Body of pancreas (tissue), 4 donors: ENCODE data around the gene GSE1. TPM values are rescaled to one million over a fixed set of nuclear protein-coding genes. Genes with fewer than 3 reads are reported as not detected.
A peak's percentile ranks its signal among the peaks of the same experiment; 100 is the strongest.

Source experiments
- ATAC-seq: fragments of 150-250 bp; one replicate; pipeline ENCODE4 v1.9.1; 2016
- DNase-seq, 4 donors: peaks; one replicate each; pipeline ENCODE4 v3.0.0-alpha.2; 2019
- H3K27ac ChIP-seq, 4 donors: fragments of 200-600 bp; sonication (generic); 1 replicate in 3 of 4; 2 replicates in 1 of 4; pipeline versions ENCODE4 v1.5.1 to v1.6.1; 2016 to 2019; ENCODE audit warnings: mild to moderate bottlenecking in 1 of 4, mixed read lengths in 1 of 4, moderate library complexity in 1 of 4
- H3K27me3 ChIP-seq, 2 donors: fragments of 200-600 bp; sonication (generic); one replicate each; pipeline ENCODE4 v1.6.0; 2016; ENCODE audit warnings: mild to moderate bottlenecking in 1 of 2
- H3K36me3 ChIP-seq, 2 donors: fragments of 200-600 bp; sonication (generic); replicated peaks in 1 of 2; 2 replicates each; pipeline ENCODE4 v1.5.1; 2016; ENCODE audit warnings: low read depth in 2 of 2; ENCODE audit not compliant: insufficient read depth in 1 of 2
- H3K4me1 ChIP-seq: fragments of 200-600 bp; sonication (generic); one replicate; pipeline ENCODE4 v1.6.0; 2016
- H3K4me3 ChIP-seq, 2 donors: fragments of 200-600 bp; sonication (generic); 1 replicate in 1 of 2; 2 replicates in 1 of 2; pipeline ENCODE4 v1.5.1; 2016 to 2019
- H3K9me3 ChIP-seq, 3 donors: fragments of 200-600 bp; sonication (generic); 1 replicate in 2 of 3; 2 replicates in 1 of 3; pipeline ENCODE4 v1.5.1; 2016
- POLR2A ChIP-seq, 3 donors: fragments of 450-650 bp; IDR thresholded peaks; one replicate each; pipeline ENCODE4 v1.6.1; 2016; ENCODE audit warnings: antibody characterized with exemption in 3 of 3, mild to moderate bottlenecking in 2 of 3
- WGBS, 2 donors: methylation state at CpG; one replicate each; pipeline ENCODE4 v1.1.5; 2017; 5-methylcytosine and 5-hydroxymethylcytosine counted together
- intact Hi-C: fragments of 100-400 bp; cut with DNase I; formaldehyde crosslinking; loops from one replicate; pipeline ENCODE4 v1.15.1; 2023
- total RNA-seq, 2 donors: library from RNA; depleted of rRNA; stranded (reverse); fragments of >200 nt; gene quantifications; one replicate each; pipeline ENCODE4 v1.1.0, GENCODE V29; 2016
- TF ChIP-seq, protein P1 (sequence below), 7 experiments: fragments of 450-650 bp in 4 of 7; fragments of 200-600 bp in 3 of 7; sonication (generic) in 3 of 7; IDR thresholded peaks; one replicate each; pipeline ENCODE4 v1.5.1; 2016 to 2019; ENCODE audit warnings: antibody characterized with exemption in 7 of 7

Gene GSE1
- total RNA-seq, 2 donors from 2014 or later: 76.5 to 221 TPM

DNA sequence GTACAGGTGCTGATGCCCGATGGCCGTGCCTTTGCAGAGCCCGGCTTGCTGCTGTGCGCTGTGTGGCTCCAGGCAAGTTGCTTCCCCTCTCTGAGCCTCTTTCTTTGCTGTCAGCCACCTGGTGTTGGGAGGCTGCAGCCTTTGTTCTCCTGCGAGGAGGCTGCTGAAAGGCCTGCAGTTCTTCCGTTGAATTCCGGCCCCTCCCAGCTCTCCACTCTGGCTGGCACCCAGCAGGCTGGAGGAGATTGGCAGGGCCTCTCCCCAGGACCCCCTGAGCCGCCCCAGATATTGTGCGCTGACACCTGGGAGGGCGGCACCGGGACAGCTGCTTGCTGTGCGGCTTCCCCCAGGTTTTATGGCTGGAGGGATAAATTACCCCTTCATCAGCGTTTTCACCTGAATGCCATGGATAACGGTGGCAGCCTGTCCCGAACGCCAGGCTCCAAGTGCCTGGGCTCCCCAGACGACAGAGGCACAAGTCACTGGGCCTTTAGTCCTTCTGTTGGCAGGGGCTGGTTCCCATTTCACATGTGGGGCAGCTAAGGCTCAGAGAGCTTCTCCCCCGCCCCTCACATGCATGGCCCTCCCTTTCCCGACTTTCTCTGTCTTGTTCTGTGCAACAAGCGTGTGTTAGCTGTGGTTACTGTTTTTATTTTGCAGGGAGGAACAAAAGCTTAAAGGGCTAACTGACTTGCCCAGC lies 35.1 kb upstream of the GSE1 start:
- DNase-seq: no peak
- TF ChIP-seq POLR2A (IDR thresholded peaks at IDR 0.05): no peak
- TF ChIP-seq, protein P1, sequence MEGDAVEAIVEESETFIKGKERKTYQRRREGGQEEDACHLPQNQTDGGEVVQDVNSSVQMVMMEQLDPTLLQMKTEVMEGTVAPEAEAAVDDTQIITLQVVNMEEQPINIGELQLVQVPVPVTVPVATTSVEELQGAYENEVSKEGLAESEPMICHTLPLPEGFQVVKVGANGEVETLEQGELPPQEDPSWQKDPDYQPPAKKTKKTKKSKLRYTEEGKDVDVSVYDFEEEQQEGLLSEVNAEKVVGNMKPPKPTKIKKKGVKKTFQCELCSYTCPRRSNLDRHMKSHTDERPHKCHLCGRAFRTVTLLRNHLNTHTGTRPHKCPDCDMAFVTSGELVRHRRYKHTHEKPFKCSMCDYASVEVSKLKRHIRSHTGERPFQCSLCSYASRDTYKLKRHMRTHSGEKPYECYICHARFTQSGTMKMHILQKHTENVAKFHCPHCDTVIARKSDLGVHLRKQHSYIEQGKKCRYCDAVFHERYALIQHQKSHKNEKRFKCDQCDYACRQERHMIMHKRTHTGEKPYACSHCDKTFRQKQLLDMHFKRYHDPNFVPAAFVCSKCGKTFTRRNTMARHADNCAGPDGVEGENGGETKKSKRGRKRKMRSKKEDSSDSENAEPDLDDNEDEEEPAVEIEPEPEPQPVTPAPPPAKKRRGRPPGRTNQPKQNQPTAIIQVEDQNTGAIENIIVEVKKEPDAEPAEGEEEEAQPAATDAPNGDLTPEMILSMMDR (IDR thresholded peaks at IDR 0.05): no peak
- intact Hi-C loops: no loop called here
- Histone ChIP-seq H3K9me3 (no peaks in the 10 kb centered on the region), H3K27me3 (no peaks in the 10 kb centered on the region), H3K4me1 (peaks cover 80% of the 10 kb centered on the region), H3K36me3 (no peaks in the 10 kb centered on the region), H3K27ac (no peak overlapping the region), H3K4me3 (no peak overlapping the region)
- WGBS, 2 donors: 90% methylated on average over 14 to 20 of the region's 20 CpGs
- ATAC-seq: no peak

DNA sequence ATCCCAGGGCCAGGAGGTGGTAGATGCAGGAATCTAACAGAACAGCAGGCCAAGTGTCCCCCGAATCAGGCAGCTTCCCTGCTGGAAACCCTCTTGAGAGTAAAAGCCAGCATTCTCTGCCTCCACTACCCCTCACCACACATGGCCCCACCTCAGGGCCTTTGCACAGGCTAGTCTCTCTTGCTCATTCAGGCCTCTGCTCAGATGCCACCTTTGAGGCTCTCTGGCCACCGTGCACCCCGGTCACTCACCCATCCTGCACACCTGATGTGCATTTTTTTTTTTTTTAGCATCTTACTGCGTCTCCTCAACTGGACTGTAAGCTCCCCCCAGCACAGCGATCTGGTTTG lies 34.5 kb upstream of the GSE1 start:
- H3K27ac ChIP-seq: no peak overlapping the region
- intact Hi-C loops: no loop called here

DNA sequence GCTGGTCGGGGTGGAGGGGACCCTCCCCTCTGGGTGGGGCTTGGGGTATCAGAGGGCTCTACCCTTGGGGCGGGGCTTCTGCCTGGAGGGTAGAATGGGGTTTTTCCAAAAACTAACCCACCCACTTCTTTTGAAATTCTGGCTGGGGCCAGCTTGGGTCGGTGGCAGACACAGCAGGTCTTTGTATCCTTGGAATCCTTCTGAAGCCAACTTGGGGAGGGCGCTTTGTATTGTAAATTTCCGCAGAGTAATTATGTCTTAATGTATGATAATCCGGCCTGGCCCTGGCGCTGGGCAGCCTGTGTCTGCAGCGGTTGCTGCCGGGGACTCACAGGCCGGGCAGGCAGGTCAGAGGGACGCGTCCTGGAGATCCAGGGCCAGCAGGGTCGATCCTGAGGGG lies 33.9 kb upstream of the GSE1 start:
- WGBS, 2 donors: 74 to 77% methylated on average over 3 to 13 of the region's 13 CpGs

More for the DNA sequence above, 34.5 kb upstream of the GSE1 start:
- Histone ChIP-seq H3K27me3 (no peaks in the 10 kb centered on the region), H3K4me3 (no peak overlapping the region), H3K36me3 (no peaks in the 10 kb centered on the region), H3K4me1 (peaks cover 75% of the 10 kb centered on the region), H3K9me3 (no peaks in the 10 kb centered on the region)
- no peak for DNase-seq
- TF ChIP-seq, protein P1 (IDR thresholded peaks at IDR 0.05): no peak
- no peak for TF ChIP-seq POLR2A (IDR thresholded peaks at IDR 0.05)
- ATAC-seq: no peak
- 87 to 92% methylated on average over 3 to 5 of the region's 5 CpGs for WGBS, 2 donors

DNA sequence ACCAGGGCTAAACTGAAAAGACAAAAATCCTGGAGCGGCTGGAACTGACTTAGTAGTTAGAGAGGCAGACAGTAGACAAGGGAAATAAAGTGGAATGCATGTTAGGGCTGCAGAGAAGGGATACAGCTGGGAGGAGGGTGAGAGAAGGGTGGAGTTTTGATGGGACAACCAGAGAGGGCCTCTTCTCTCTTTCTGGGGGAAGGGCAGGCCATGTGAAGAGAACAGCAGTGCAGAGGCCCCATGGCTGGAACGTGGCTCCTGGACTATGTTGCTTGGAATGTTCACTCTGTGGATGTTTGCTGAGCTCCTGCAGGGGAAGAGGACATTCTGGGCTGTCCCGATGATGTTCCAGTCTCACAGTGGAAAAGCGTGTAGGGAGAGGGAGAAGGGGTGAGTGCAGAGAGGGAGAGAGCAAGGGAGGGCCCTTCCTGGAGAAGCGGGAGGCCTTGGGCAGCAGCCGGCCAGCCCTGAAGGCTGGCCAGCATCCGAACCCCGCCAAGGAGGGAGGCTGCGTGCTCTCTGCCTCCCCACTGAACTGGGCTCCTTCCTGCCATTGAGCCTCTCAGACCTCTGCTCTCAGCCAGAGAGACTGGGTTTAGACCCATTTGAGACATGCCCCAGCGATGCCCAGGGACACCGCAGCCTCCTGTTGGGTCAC lies 33.1 kb upstream of the GSE1 start:
- intact Hi-C loops: no loop called here
- WGBS, 2 donors: 70 to 78% methylated on average over 8 to 10 of the region's 11 CpGs
- Histone ChIP-seq H3K9me3 (no peaks in the 10 kb centered on the region), H3K36me3 (no peaks in the 10 kb centered on the region), H3K27me3 (no peaks in the 10 kb centered on the region), H3K4me1 (peaks cover 61% of the 10 kb centered on the region), H3K4me3 (no peak overlapping the region), H3K27ac (no peak overlapping the region)
- DNase-seq: no peak
- no peak for TF ChIP-seq POLR2A (IDR thresholded peaks at IDR 0.05)
- TF ChIP-seq, protein P1 (IDR thresholded peaks at IDR 0.05): no peak
- ATAC-seq: peak; percentile 10

More for the DNA sequence above, 33.9 kb upstream of the GSE1 start:
- Histone ChIP-seq H3K4me1 (peaks cover 69% of the 10 kb centered on the region), H3K36me3 (no peaks in the 10 kb centered on the region), H3K27me3 (no peaks in the 10 kb centered on the region), H3K9me3 (no peaks in the 10 kb centered on the region), H3K4me3 (no peak overlapping the region), H3K27ac (peak overlapping the region in 1 of 4 donors; percentile 2)
- ATAC-seq: no peak
- intact Hi-C loops: no loop called here
- no peak for DNase-seq
- TF ChIP-seq POLR2A (IDR thresholded peaks at IDR 0.05): no peak
- TF ChIP-seq, protein P1 (IDR thresholded peaks at IDR 0.05): no peak
